NCI-H69 (cell line): Measurements from ENCODE around the gene CPAMD8.

Experiments
- DNase-seq: peaks from one replicate; lab custom pipeline; 2025; lab: John Stamatoyannopoulos, UW

Gene CPAMD8

DNA sequence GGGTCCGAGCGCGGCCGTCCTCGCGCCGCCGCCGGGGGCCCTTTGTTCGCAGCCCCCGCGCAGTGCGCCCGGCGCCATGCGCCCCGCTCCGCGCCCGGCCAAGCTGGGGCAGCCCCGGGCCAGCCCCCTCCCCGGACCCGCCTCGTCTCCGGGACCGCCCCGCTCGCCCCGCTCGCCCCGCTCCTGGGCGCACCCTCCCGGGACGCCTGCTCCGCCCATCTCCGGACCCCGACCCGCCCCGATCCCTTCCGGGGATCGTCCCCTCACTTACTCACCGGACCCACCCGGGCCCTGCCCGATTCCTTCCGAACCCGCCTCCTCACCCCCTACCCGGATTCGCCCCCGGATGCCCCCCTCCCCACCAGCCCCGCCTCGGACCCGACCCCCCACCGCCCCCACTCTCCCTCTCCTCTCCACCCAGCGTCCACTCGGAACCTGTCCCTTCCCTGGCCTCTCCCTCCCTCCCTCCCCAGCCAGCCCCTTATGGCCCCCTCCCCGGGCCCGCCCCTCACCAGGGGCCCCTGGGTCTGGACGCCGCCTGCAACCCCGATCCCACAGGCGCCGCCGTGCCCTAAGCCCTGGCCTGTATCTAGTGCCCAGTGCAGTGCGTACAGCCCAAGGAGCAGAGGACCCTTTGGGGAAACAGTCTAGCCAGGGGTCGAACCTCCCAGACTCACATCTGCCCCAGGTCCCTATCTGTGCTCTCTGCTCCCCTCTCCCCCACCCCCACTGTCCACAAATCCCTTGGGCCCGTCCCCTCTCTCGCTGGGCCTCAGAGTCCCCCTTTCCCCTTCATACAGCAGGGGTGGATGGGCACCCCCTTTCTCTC is at the start of gene CPAMD8:
Gene CPAMD8, minus strand, starts transcription at position 105 of the 829 bp plus-strand sequence. CDS start 168 bp downstream, outside the sequence.
- DNase-seq: no peak

DNA sequence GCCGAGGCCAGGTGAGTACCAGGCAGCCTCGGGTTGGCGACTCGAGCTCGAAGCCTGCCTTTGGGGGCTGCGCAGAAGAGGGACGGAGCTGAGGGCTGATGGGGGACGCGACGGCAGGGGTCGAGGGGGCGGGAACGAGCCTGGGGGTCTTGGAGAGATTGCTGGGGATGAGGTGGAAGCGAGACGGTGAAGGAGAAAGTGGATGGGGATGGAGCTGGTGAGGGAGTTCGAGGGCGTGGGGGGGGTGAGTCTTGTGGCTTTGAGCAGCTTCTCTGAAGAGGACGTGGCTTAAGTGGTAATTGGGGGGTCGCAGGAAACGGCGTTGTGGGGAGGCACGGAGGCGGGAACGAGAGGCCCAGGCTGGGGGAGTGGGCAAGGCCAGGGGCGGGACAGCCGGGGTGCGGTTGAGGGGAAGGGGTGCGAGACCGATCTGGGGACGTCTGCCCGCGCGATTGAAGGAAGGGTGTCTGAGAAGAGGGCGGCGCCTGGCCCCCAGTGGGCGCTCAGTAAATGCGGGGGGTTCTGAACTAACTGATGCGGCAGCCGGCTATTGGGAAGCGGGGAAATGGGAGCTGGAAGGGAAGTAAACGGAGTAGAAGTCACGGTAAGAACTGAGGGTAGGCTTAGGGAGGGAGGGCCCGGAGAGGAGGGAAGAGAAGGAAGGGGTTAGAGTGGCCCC is 49.4 kb upstream of the CPAMD8 start:
- peak; percentile 59 for DNase-seq

- DNase-seq: peak; percentile 100
These were observed 48.6 kb upstream of the CPAMD8 start, which contains the start of the genes HAUS8 and MYO9B for GRCh38 chr19:17075035-17075863. HAUS8 (minus strand) TSS chr19:17075452; CDS start chr19:17075422, 30 bp downstream. MYO9B (plus strand) TSS chr19:17075777; CDS start chr19:17101718, 25,941 bp downstream.

DNA sequence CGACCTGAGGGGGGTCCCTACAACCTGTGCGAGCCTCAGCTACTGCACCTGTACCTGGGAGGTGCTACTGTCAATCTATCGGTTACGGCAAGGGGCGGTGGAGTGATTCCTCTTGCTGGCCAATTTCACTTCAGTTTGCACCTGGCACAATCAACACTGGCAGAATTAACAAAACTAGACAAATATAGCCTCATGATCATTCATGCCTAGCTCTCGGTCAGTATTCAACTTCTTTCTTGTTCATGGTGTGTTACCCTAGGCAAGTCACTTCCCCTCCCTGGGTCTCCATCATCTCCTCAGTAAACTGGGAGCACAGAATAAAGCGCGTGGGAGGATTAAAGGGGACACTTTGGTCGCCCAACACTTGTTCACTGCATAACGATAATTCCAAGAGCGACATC is 48.0 kb upstream of the CPAMD8 start:
- no peak for DNase-seq

DNA sequence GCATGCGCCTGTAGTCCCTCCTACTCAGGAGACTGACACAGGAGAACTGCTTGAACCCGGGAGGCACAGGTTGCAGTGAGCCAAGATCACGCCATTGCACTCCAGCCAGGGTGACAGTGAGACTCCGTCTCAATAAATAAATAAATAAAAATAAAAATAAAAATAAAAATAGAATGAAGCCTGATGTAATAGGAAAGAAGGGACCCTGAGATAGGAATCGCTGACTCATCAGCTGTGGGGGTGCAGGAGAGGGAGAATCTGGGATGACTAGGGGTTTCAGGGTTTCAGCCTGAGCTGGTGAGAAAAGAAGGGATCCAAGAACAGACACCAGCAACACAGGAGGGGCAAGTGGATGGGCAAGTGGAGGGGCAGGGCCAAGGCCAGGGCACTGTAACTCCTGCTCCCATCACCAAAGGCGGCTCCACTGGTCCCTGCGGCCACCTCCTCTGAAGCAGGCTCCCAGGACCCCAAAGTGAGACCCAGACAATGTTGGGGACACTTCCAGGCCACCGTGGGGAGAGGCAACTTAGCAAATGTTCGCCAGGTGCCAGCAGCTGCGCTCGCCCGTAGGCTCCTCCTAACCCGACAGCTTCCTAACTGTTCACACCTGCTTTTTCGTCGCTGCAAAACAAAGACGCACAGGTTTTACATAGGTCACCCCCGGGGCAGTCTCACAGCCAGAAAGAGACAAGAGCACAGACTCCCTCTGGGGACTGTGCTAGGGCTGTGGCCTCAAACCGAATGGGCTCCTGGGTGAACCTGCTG is 47.4 kb upstream of the CPAMD8 start:
- peak; percentile 87 for DNase-seq

GRCh38 chr19:17070912-17071311 is 44.3 kb upstream of the CPAMD8 start:
- DNase-seq: no peak

- DNase-seq: no peak
These were observed 43.8 kb upstream of the CPAMD8 start for GRCh38 chr19:17070421-17070820.

DNA sequence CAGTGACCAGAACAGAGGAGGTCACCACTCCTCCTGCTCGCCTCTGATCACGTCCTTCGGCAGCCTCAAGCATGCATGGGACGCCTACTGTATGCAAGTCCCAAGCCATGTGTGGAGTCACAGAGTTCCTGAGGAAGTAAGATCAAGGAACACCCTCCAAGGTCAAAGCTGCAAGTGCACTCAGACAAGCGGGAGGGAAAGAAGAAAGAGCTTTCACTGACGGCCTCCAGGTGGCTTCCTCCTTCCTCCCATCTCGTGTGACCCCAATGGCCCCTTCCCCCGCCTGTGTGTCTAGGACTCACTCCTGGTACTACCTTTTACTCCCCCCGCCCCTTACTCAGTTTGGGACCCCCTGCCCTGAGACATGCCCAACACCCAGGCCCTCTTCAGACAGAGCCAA is 42.6 kb upstream of the CPAMD8 start:
- DNase-seq: no peak

- no peak for DNase-seq
These were observed 36.8 kb upstream of the CPAMD8 start for GRCh38 chr19:17063428-17063827.

DNA sequence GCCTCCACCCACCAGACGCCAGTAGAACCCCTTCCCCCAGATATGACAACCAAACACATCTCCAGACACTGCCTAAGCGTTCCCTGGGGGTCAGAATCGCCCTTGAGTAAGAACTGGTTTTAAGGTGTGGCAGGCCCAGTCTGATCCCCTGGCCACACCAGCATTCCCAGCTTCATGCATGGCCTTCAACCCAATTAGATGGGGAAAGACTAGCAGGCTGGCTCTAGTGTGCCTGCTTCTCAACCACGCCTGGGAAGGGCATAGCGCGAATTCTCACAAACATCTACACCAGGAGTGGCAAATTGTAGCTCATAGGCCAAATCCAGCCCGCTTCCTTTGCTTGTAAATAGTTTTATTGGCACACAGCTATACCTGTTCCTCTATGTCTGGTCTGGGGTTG is 35.1 kb upstream of the CPAMD8 start:
- no peak for DNase-seq

DNA sequence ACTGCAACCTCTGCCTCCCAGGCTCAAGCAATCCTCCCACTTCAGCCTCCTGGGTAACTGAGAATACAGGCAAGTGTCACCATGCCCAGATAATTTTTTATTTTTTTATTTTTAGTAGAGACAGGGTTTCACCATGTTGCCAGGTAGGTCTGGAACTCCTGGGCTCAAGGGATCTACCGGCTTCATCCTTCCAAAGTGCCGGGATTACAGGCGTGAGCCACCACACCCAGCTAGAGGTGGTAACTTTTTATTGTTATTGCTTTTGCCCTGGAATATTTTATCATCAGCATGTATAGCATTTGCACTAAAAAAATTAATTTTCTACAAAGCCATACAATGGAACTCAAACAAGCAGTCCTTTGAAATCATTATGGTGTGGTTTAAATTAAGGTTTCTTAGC is 34.6 kb upstream of the CPAMD8 start:
- DNase-seq: no peak

GRCh38 chr19:17060802-17061201 is 34.2 kb upstream of the CPAMD8 start:
- no peak for DNase-seq

DNA sequence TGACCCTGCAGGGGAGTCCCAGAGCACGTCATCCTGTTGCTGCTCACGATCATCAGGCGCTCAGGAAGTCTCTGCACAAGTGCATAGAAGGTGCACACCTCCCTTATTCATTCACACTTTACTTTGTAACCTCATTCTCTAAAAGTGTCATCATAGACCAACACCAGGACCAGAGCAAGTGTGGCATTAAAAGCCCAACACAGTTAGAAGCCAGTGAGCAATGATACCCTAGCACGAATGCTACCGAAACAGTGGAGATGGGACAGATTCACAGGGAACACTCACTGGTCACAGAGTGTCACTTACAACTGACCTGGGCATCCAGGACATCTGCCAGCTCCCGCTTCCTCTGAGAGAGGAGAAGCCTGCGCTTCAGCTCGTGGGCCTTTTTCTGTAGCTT is 31.6 kb upstream of the CPAMD8 start:
- DNase-seq: no peak

- no peak for DNase-seq
These were observed 29.0 kb upstream of the CPAMD8 start for GRCh38 chr19:17055636-17056035.

- no peak for DNase-seq
These were observed 28.1 kb upstream of the CPAMD8 start for GRCh38 chr19:17054746-17055145.

DNA sequence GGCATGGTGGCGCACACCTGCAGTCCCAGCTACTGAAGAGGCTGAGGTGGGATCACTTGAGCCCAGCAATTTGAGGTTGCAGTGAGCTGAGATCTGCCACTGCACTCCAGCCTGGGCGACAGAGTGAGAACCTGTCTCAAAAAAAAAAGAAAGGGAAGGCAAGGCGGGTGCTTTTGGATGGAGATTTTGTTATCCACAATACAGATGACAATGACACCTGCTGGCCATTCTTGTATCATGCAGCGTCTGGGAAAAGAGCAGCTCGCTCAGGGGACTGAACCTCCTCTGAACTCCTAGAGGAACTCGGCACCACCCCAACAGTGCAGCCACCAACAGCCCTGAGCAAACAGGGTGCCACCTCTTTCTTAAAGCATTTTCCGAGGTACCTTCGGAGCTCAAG is 25.8 kb upstream of the CPAMD8 start:
- DNase-seq: peak; percentile 55

DNA sequence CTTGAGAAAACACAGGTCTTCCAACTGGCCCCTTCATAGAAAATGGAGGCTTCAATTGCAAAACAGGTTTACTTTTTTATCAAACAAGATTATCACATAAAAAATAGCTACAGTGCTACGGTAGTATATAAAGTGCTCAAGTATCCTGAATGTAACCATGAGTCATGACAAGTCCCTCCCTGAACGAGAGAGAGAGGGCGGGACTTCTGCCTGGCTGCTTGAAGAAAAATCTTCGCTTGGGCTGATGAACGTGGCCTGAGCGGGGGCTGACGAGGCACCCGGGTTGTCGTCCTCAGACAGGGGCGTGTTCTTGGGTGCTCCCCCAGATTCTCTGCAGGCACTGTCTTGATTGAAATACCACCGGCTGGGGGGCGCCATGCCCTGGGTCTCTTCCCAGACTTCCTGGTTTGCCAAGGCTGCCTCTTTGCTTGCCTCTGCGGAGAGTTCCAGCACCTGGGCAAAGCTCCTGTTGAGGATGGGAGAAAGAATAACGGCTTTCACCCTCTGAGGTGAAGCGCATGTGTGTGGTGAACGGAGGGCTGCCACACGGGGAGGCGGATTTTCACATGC is 23.2 kb upstream of the CPAMD8 start:
- no peak for DNase-seq

DNA sequence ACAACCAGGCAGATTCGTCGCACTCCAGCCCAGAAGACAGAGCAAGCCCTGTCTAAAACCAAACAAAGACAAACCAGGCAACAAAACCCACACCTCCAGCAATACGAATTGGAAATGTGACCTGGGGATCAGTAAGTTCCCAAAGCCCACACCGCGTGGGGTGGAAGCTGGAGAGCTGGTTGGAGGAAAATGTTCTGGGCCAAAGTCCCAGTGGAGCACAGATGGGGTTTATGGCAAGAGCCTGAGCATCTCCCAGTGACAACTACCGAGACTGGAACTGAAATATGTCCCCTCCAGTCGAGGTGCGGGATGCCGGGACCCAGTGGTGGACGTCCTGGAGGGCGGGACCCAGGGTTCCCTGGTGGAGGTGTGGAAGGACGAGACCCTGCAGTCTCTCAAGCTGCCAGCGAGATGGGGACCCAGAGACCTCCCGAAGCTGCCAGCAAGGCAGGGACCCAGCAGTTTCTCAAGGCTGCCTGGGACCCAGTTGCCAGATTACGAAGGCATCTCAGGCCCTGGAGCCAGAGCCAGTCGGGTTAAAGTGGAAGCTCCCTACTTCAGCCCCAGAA is 22.4 kb upstream of the CPAMD8 start:
- DNase-seq: no peak

GRCh38 chr19:17045907-17046502 is 19.4 kb upstream of the CPAMD8 start:
- DNase-seq: no peak

GRCh38 chr19:17043744-17044143 is 17.1 kb upstream of the CPAMD8 start:
- no peak for DNase-seq
